H1 (cell line): ENCODE measurements around the gene ANLN. TPM values are rescaled to one million over a fixed set of nuclear protein-coding genes. Genes with fewer than 3 reads are reported as not detected.

Experiments
- BACH1 ChIP-seq: IDR thresholded peaks from 2 replicates; pipeline ENCODE4 v1.6.1; 2012; ENCODE audit warnings: low read length, improper control_type of control experiment
- CREB1 ChIP-seq: IDR thresholded peaks from 2 replicates; pipeline ENCODE4 v1.6.1; 2012; ENCODE audit warnings: inconsistent platforms
- FOSL1 ChIP-seq: IDR thresholded peaks from 2 replicates; pipeline ENCODE4 v1.6.1; 2011; ENCODE audit warnings: mild to moderate bottlenecking, low read depth, low read length, moderate library complexity; ENCODE audit not compliant: insufficient read depth
- RNF2 ChIP-seq: fragments of 200-900, 300-1000 bp; sonication (generic); IDR thresholded peaks from 2 replicates; pipeline ENCODE4 v1.7.1; 2016; ENCODE audit warnings: borderline replicate concordance, low read depth, mild to moderate bottlenecking, antibody characterized with exemption, low read length; ENCODE audit not compliant: poor library complexity, severe bottlenecking; ENCODE audit errors: missing control alignments
- RXRA ChIP-seq: IDR thresholded peaks from 2 replicates; pipeline ENCODE4 v1.6.1; 2011; ENCODE audit warnings: low read depth, mild to moderate bottlenecking, low read length, moderate library complexity; ENCODE audit not compliant: insufficient read depth
- SAP30 ChIP-seq: fragments of 300-600 bp; sonication (generic); IDR thresholded peaks from 2 replicates; pipeline ENCODE4 v1.7.1; 2012; ENCODE audit warnings: low read length, moderate library complexity, mild to moderate bottlenecking, inconsistent platforms; ENCODE audit not compliant: insufficient read depth, insufficient replicate concordance
- SIN3A ChIP-seq, 2 experiments: IDR thresholded peaks in 1 of 2; conservative IDR thresholded peaks in 1 of 2; 2 replicates each; pipeline ENCODE4 v1.6.1; 2011 to 2012; ENCODE audit warnings: low read length in 2 of 2, improper control_type of control experiment in 1 of 2, low read depth in 1 of 2, mild to moderate bottlenecking in 1 of 2
- SUZ12 ChIP-seq: fragments of 200-600 bp; sonication (generic); IDR thresholded peaks from 2 replicates; pipeline ENCODE4 v1.6.1; 2012; ENCODE audit warnings: mild to moderate bottlenecking, inconsistent platforms, low read length, moderate library complexity, mixed read lengths
- polyA plus RNA-seq, 7 experiments: library from polyadenylated mRNA; depleted of rRNA in 3 of 7; stranded (reverse) in 5 of 7; unstranded in 2 of 7; fragments of >200 nt in 5 of 7; fragments of 200-250 nt in 2 of 7; gene quantifications; 1 replicate in 5 of 7; 2 replicates in 1 of 7; 4 replicates in 1 of 7; pipeline versions ENCODE4 v1.2.1 to v1.2.3, GENCODE V29; 2011 to 2013; ENCODE audit warnings: missing spikeins in 2 of 7, mixed read lengths in 2 of 7
- total RNA-seq: library from RNA; stranded (reverse); fragmentation: NEBNext Ultra II Directional; extraction: Animal tissue kit (Norgen Biotek cat#: 25700); gene quantifications from 2 replicates; pipeline ENCODE4 v1.2.1, GENCODE V29; 2021

ANLN gene
- total and polyA plus RNA-seq, 2 of the 8 experiments (the other 6 are each of a cell fraction or from before 2014, with no cell fraction given) = 18.5 to 90.1 TPM

- TF ChIP-seq SUZ12 (no peak), RXRA (no peak), SIN3A (conservative IDR thresholded peaks at IDR 0.05 in 1 of 2, IDR thresholded peaks at IDR 0.05 in 1 of 2; ENCODE audit: low read depth in 1 of 2, low read length in 2 of 2) (no peak), SAP30 (no peak), FOSL1 (no peak), BACH1 (no peak), RNF2 (no peak), CREB1 (no peak)
These were observed 26.6 kb downstream of the ANLN start (continued) for GRCh38 chr7:36416251-36416650.
